Muscle of back (tissue), 13 donors: Measurements from ENCODE around the gene DCLK3. TPM values are rescaled to one million over a fixed set of nuclear protein-coding genes. Genes with fewer than 3 reads are reported as not detected.
A peak's percentile ranks its signal among the peaks of the same experiment; 100 is the strongest.

Experiments
- DNase-seq, 3 donors: peaks; one replicate each; pipeline versions ENCODE4 v3.0.0 to v3.0.0-alpha.2; 2013
- long read RNA-seq, 9 donors: transcript quantifications; one replicate each; lab custom pipeline, GENCODE V29; 2026
- polyA plus RNA-seq, 10 donors: library from polyadenylated mRNA; unstranded; fragments of 120-200 nt; gene quantifications; one replicate each; pipeline ENCODE4 v1.2.1, GENCODE V29; 2013; ENCODE audit not compliant: insufficient read length in 10 of 10

The DCLK3 gene, protein sequence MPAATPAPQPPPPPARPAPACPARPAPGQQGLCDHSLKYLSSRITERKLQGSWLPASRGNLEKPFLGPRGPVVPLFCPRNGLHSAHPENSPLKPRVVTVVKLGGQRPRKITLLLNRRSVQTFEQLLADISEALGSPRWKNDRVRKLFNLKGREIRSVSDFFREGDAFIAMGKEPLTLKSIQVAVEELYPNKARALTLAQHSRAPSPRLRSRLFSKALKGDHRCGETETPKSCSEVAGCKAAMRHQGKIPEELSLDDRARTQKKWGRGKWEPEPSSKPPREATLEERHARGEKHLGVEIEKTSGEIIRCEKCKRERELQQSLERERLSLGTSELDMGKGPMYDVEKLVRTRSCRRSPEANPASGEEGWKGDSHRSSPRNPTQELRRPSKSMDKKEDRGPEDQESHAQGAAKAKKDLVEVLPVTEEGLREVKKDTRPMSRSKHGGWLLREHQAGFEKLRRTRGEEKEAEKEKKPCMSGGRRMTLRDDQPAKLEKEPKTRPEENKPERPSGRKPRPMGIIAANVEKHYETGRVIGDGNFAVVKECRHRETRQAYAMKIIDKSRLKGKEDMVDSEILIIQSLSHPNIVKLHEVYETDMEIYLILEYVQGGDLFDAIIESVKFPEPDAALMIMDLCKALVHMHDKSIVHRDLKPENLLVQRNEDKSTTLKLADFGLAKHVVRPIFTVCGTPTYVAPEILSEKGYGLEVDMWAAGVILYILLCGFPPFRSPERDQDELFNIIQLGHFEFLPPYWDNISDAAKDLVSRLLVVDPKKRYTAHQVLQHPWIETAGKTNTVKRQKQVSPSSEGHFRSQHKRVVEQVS
- polyA plus RNA-seq = 1 to 10 TPM; 1.6 to 4.2 (median 2.6) TPM
- long read RNA-seq, donor 1 = 0 reads
- long read RNA-seq, donor 2 = 0 reads
- long read RNA-seq, donor 3 = 0 reads
- long read RNA-seq, donor 4, full-length matches to known transcripts = 1 of 1 reads
- long read RNA-seq, donor 4, partial matches to known transcripts = 0 of 1 reads
- long read RNA-seq, donor 4, other reads (novel, unspliced or antisense) = 0 of 1 reads
- long read RNA-seq, donor 5 = 0 reads
- long read RNA-seq, donor 6, full-length matches to known transcripts = 1 of 1 reads
- long read RNA-seq, donor 6, partial matches to known transcripts = 0 of 1 reads
- long read RNA-seq, donor 6, other reads (novel, unspliced or antisense) = 0 of 1 reads
- long read RNA-seq, donor 7 = 0 reads
- long read RNA-seq, donor 8, full-length matches to known transcripts = 1 of 1 reads
- long read RNA-seq, donor 8, partial matches to known transcripts = 0 of 1 reads
- long read RNA-seq, donor 8, other reads (novel, unspliced or antisense) = 0 of 1 reads
- long read RNA-seq, donor 9 = 0 reads

DNA sequence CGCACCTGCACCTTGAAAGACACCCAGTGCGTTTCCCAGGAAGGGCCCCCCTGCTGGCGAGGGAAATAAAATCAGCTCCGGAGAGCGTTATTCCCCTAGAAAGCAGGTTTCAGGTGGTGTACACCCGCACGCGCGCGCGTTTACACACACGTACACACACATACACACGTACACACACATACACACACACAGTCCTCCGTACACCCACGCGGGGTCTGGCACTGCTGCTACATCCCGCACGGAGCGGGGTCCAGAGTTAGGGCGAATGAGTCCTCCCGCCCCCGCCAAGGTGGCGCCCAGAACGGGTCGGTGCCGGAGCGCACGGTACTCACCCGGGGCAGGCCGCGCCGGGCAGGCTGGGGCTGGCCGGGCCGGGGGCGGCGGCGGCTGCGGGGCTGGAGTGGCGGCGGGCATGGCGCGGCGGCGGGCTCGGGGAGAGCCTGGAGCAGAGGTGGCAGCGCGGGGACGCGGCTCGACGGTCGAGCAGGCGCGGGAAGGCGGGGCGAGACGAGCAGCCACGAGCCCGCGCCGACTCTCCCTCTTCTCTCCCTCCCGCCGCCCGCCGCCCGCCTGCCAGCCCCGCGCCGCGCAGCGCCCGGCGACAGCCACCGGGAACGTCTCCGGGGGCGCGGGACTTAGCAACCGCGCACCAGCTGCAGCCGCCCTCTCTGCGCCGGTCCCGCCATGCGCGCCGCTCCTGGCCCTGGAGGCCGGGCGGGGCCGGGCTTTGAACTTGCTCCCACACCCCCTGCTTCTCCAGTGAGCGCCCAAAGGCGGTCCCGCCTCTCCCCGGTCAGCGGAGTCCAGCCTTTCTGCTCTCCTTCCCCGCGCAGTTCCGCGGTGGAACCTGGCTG lies at the start of gene DCLK3:
DCLK3 (minus strand) TSS at position 704 of the 854 bp plus-strand sequence; CDS start at position 414, 290 bp downstream.
- peak in 2 of 3 donors; percentile 27 to 67 for DNase-seq

DNA sequence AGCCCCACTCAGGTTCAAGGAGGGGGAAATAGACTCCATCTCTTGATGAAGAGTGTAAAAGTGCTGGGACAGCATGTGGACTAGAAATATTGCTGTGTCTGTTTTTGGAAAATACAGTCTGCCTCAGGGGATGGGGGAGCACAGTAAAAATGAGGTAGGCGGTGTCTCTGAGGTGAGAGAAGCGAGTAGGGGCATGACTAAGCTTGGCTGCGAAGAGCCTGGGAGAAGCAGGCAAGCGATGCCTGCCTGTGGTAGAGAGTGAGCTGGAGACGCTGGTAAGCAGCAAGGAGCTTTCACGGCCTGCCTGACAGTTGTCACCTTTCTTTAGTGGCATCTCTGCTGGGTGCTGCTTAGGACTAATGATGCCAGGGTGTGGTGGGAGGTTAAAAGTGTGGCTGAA lies 49.0 kb upstream of the DCLK3 start:
- DNase-seq = no peak

DNA sequence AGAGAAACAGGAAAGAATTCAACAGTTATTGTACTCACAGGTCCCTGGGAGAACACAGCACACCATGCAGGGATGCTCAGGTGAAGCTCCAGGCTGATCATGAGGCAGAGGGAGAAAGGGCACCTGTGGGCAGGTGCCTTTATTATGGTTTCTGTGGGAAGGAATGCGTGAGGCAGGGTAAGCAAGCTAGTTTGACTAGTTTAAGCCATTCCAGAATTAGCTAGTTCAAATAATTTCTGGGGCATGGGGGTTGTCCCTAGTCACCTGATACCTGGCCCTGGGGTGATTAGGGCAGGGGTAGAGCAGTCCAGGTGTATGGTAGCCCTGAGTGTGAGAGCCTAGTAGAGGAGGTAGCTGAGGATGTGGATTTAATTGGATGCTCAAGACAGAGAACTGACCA lies 47.9 kb upstream of the DCLK3 start:
- DNase-seq = no peak

DNA sequence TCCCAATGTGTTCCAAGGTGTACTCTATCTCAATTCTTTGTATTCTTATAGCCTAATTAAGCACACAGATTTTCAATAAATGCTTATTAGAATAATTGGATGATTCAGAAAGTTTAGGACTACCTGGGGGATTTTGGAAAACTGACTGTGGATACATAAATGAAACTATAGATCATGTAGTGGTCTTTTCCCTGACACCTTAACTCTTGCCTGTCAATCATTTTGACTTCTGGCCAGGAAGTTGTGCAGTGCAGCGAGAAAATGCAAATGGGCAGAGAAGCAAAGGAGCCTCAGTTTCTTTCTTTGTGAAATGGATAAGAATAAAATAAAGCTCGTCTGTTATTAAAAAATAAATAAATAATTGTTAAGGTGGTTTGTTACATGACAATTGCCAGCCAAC lies 47.4 kb upstream of the DCLK3 start:
- no peak for DNase-seq

DNA sequence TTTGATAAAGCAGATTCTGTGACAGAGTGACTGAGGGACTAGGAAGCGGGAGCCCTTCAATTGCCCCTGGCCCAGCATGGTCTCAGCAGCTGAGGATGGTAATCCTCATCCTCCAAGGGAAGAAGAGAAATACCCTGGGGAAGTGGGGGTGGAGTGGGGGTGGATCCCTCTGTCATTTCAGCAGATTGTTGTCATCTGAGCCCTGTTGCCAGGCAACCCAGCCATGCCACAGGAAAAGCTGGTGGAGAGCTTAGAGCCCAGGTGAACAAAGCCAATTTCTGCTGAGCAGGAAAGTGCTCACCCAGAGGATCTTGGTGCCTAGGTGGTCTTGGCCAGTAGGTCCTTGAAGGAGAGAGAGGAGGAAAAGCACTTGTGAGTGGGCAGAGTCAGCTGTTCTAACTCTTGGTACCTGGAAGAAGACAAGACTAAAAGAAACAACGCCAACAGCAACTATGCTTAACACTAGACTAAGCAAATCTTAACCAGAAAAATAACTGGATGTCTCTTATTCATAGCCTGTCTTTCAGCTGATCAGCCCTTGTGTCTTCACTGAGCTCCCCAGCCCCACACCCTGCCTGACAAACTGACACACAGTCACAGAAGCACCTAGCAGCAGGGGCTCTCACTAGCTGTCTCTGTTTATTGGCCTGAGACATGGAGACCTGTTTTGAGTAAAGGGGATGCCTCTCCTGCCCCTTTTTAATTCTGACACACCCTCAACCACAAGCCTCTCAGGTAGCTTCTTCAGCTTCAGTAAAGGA lies 40.1 kb upstream of the DCLK3 start:
- no peak for DNase-seq

DNA sequence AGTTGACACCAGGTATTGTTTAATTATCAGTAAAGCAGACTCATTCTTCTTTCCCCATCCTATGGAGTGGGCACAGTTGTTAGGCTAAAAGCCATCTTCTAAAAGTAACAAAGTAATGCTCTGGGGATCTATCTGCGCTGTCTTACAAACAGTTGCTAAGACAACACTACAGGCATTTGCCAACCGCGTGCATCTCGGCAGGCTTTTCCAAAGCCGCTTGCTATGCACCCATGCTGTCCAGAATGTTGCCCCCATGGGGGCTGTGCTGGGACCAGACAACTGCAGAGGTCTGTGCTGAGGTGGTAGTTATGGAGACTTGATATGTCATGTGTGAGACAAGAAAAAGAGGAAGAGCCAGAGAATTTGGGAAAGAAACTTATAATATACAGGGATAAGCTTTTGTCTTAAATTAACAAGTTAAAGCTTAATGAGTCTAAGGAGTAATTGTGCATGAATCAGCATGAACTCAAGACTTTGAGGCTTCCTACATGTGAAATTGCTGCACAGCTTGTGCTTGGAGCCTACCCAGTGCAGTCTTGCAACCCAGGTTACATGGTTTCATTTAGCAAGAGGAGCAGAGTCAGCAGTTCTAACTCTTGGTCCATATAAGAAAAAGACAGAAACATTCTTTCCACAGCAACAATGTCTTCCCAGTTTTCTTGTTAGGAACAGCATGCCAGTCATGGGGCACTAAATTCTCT lies 38.9 kb upstream of the DCLK3 start:
- DNase-seq = no peak

DNA sequence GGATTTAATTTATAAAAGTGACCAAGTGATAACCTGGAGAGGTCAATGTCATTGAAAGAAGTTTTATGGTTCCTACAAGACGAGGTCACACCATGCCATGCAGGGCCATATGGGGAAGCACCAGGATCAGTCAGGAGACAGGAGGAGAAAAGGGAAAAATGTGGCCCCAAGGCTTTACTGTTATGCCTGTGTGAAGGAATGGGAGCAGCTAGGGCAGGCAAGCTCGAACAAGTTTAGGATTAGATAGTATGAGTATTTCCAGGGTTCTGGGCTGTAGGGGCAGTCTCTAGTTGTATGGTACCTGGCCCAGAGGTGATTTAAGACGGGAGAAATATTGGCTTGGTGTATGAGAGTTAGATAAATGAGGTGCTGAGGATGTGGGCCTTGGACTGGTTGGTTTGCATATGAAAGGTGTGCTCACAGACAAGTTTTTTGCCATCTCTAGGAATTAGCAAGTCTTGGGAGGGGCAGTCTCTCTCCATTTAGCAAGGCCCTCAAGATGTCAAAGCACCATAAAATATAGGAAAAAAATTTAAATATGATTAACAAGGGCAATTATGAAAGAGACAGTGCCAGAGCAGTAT lies 36.3 kb upstream of the DCLK3 start:
- no peak for DNase-seq

DNA sequence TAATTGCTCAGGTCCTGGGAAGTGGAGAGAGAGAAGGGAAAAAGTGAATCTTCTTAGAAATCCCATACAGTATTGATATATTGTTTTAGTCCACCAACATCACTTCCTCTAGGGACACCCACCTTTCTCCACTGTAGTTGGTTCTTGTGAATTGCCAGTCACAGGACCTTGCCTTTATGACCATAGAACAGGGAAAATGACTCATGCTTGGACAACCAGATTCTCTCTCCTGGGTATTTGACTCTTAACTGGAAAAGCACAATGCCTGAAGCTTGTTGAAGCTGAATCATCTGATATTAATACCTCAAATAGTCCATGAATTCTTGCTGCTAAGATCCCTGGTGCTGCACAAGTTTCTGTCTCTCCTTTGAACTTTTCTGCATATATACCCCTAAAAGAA lies 32.5 kb upstream of the DCLK3 start:
- peak in 1 of 3 donors; percentile 19 for DNase-seq

DNA sequence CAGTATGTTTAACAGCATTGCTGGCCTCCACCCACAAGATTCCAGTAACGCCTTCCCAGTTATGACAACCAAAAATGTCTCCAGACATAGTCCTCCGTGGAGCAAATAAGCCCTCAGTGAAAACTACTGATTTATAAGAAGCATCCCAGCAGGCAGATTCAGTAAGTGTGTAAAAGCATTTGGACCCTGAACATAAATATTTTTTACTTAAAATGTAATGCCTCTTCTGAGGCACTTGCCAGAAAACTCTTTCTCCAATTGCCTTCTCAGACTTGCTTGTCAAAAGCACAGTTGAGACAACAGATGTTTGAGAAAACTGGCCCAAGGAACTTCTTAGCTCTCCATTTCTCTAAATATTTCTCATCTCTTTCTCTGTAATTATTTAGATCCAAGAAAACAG lies 31.8 kb upstream of the DCLK3 start:
- DNase-seq = peak in 2 of 3 donors; percentile 22 to 63

DNA sequence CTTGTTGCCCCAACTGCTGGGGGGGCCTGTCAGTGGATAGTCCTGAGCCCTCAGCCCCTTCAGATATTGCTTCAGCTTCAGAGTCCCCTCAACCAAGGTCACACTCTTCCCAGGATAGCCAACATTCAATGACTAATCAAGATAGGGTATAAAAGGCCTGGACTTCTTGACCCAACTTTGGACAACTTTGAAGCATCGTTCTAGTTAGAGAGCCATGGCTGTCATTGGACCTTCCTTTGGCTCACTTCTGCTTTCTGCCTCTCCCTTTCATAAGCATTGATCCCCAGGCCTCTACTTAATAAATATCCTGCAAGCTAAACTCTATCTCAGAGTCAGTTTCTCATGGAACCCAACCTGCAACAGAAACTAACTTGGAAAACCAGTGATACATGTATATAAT lies 31.3 kb upstream of the DCLK3 start:
- DNase-seq = no peak

DNA sequence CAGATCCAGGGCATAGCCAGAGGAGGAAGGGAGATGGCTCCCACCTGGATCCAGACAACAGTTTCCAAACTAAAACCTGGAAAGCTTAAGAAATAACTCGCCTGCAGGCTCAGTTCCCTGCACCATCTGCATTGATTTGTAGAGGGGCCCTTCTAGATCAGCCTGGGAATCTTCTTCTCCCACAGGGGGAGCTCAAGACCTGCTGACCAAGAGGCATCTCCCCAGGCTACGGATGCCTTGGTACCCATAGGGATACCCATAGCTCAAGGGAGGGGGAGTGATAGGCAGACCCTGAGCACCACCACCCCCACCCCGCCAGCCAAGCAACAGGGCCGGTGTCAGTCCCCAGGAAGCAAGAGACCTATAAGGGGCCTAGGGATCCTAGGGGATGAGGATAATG lies 28.0 kb upstream of the DCLK3 start:
- no peak for DNase-seq

DNA sequence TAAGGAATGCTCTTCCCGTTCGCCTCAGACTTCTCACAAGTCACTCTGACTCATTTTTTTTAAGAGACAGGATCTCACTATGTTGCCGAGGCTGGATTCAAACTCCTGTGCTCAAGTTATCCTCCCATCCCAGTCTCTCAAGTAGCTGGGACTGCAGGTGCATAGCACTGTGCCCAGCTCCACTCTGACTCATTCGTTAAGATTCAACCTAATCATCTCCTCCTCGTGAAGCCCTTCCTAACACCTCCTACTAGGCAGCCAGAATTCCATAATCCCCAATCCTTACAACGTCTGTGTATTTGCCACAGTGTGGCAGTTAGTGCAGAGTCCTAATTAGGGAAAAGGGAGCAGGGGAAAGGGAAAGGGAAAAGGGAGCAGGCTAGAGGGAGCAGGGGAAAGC lies 26.4 kb upstream of the DCLK3 start:
- no peak for DNase-seq

DNA sequence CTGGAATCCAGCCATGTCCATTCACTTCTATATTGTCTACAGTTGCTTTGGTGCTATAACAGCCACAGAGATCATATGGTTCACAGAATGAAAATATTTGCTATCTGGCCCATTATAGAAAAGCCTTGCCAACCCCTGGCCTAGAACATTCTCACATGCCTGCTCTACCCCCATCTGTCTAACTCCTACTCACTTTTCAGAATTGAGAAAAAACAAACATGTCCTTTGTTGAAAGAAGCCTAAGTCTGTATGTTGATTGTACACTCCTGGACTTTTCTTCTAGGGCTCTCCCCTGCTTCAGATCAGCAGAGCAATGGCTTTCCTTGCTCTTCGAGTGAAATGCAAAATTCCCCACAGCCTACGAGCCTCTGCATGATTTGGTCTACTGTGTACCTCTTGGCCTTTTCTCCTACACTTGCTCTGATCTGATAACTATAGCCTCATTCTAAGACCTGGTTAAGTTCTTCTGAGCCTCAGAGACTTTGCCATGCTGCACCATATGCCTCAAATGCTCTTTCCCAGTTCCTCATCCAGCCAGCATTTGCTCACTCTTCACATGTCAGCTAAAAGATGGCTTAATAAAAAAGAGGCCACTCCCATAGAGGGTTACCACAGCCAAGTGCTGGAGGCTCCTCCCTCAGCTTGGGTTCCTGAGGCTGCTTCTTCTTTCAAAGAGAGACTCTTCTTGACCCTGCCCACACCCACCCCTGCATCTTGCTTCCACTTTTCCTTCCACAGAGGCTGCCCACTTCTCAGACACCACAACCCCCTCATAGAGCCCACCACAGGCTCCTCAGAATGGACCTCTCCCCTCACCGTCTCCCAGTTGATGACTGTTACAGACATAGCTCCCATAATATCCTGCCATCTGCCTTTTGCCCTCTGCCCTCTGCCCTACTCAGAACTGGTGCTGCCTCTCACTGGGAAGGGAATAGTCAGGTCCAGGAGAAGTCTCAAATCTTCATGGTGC lies 22.9 kb upstream of the DCLK3 start:
- DNase-seq = no peak

DNA sequence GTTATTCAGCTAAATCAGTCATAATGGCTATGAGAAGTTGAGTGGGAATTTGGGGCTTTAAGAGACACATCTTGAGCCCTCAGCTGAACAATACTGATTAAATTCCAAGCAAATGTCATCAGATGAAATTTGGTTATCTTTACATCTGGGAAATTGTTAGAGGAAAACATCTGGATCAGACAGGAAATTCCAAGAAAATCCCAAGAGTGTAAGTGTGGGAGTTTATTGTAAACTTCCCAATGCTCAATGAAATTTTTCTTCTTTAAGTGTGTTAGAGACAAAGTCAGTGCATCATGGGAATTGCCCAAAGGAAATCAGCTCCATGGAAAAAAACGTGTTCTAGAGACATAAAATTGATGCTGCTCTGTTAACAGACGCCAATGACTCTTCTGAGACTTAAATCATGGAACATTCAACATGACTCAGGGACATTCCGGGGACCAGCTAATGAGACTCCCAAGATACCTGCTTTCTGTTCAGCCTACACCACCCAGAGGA lies 19.8 kb upstream of the DCLK3 start:
- DNase-seq = peak; percentile 45 to 88 (median 54)

DNA sequence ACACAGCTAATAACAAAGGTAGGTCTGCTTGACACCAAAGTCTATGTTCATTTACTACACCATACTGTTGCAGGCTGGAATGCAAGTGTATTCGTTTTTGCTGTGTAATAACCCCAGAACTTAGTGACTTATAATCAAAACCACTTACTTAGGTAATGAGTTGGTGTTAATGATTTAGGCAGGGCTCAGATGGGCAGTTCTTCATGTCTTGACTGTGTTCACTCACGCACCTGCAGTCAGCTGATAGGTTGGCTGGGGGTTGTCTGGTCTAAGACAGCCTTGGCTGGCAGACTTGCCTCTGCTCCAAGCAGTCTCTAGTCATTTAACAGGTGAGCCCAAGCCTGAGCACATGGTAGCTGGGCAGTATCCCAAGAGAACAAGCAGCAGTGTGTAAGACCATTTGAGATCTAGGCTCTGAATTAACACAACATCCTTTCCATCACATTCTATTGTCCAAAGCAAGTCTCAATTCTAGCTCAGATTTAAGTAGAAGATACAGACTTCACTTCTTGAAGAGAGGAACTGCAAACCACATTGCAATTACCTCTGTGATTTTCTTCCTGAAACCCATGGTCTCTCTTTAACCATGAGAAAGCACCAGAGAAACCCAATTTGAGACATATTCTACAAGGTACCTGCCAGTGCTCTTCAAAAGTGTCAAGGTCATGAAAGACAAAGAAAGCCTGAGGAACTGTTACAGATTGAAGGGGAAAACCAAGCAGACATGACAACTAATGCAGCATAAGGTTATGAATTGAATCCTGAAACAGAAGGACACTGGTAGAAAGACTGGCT lies 13.3 kb upstream of the DCLK3 start:
- DNase-seq = no peak

DNA sequence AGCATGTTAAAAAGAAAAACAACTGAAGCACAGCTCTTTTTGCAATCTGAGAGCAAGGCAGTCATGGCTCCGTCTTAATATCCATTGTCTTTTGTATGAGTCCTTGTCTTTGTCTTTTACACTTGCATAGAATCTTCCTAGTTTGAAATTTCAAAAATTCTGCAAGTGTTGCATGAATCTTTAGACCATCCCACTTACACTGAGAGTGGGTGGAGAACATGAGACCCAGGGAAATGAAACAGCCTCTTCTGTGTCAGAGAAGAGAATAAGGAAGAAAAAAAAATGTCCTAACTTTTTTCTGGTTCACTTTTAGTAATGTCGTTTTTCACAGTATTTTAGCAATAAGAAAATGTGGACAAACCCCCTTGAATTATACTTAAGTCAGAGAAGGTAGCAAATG lies 12.1 kb upstream of the DCLK3 start:
- DNase-seq = peak in 1 of 3 donors; percentile 39

DNA sequence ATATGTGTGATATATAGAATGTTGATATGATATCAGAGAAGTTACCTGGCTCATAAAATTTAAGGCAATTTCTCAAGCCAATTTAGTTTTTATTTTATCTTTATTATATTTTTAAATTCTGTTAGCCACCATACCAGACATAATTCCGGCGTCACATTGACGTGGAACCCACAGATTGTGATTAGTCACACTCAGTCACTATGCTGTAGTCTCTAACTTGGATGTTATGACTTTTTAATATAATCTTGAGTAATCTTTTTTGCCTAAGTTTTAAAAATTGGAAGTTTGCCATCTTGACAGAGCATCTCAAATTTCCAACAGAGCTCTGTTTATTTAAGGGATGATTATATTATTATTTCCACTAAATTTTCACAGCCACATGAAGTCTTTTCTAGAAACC lies 9.7 kb upstream of the DCLK3 start:
- no peak for DNase-seq
